CD8-positive, alpha-beta memory T cell (primary cell): ENCODE measurements around the gene PPHLN1. TPM values are rescaled to one million over a fixed set of nuclear protein-coding genes. Genes with fewer than 3 reads are reported as not detected.

Experiments
- CTCF ChIA-PET: fragments of 350-600 bp; sonication (Branson Sonifier 250); formaldehyde crosslinking; loops from one replicate; lab custom pipeline; 2021; ENCODE audit warnings: antibody characterized with exemption; lab: Charles Lee
- POLR2A ChIA-PET: fragments of 350-600 bp; sonication (Branson Sonifier 250); formaldehyde crosslinking; loops from one replicate; lab custom pipeline; 2021; ENCODE audit warnings: antibody characterized with exemption; lab: Charles Lee
- DNase-seq, 5 donors: peaks; one replicate each; pipeline versions ENCODE4 v3.0.0 to v3.0.0-alpha.2; 2020 to 2022; ENCODE audit warnings: mixed read lengths in 1 of 5
- H3K27ac ChIP-seq: one replicate; pipeline ENCODE4 v1.7.0; 2013; ENCODE audit warnings: low read depth, mild to moderate bottlenecking, low read length, moderate library complexity
- H3K27me3 ChIP-seq: 2 replicates; pipeline ENCODE4 v1.7.0; 2013; ENCODE audit warnings: low read length, mild to moderate bottlenecking; ENCODE audit not compliant: insufficient read depth, poor library complexity, severe bottlenecking
- H3K36me3 ChIP-seq: 2 replicates; pipeline ENCODE4 v1.7.0; 2013; ENCODE audit warnings: mild to moderate bottlenecking, low read length, moderate library complexity; ENCODE audit not compliant: insufficient read depth
- H3K4me1 ChIP-seq: 2 replicates; pipeline ENCODE4 v1.7.0; 2013; ENCODE audit warnings: mild to moderate bottlenecking, low read length, moderate library complexity; ENCODE audit not compliant: insufficient read depth
- H3K4me3 ChIP-seq: 2 replicates; pipeline ENCODE4 v1.7.0; 2013; ENCODE audit warnings: mild to moderate bottlenecking, low read length
- H3K9me3 ChIP-seq: 2 replicates; pipeline ENCODE4 v1.7.0; 2013; ENCODE audit warnings: mild to moderate bottlenecking, low read length
- H3K27ac Mint-ChIP-seq, 8 donors: one replicate each; pipeline ENCODE4 v1.8.0; 2020 to 2021; ENCODE audit warnings: mixed read lengths in 8 of 8, mild to moderate bottlenecking in 6 of 8, inconsistent platforms in 3 of 8, moderate library complexity in 3 of 8
- H3K27me3 Mint-ChIP-seq, 2 donors: one replicate each; pipeline ENCODE4 v1.8.0; 2020 to 2021; ENCODE audit warnings: mixed read lengths in 2 of 2, mild to moderate bottlenecking in 1 of 2, moderate library complexity in 1 of 2
- H3K36me3 Mint-ChIP-seq, 3 donors: one replicate each; pipeline ENCODE4 v1.8.0; 2020 to 2021; ENCODE audit warnings: mixed read lengths in 3 of 3, inconsistent platforms in 1 of 3, mild to moderate bottlenecking in 1 of 3
- H3K4me1 Mint-ChIP-seq, 3 donors: one replicate each; pipeline ENCODE4 v1.8.0; 2020 to 2021; ENCODE audit warnings: mixed read lengths in 3 of 3, inconsistent platforms in 1 of 3, mild to moderate bottlenecking in 1 of 3
- H3K4me3 Mint-ChIP-seq, 7 donors: one replicate each; pipeline ENCODE4 v1.8.0; 2020 to 2021; ENCODE audit warnings: mixed read lengths in 7 of 7, mild to moderate bottlenecking in 6 of 7, moderate library complexity in 4 of 7, inconsistent platforms in 2 of 7
- H3K9me3 Mint-ChIP-seq, 5 donors: one replicate each; pipeline ENCODE4 v1.8.0; 2020 to 2022; ENCODE audit warnings: mixed read lengths in 5 of 5, mild to moderate bottlenecking in 3 of 5, moderate library complexity in 2 of 5, inconsistent platforms in 1 of 5
- polyA plus RNA-seq: library from polyadenylated mRNA; unstranded; fragments of 300-500 nt; fragmentation: Illumina TruSeq; gene quantifications from one replicate; pipeline ENCODE4 v1.2.3, GENCODE V29; 2021
- total RNA-seq, 2 experiments: library from RNA; stranded (reverse); gene quantifications; one replicate each; pipeline ENCODE4 v1.2.3, GENCODE V29; 2021

PPHLN1 gene, protein sequence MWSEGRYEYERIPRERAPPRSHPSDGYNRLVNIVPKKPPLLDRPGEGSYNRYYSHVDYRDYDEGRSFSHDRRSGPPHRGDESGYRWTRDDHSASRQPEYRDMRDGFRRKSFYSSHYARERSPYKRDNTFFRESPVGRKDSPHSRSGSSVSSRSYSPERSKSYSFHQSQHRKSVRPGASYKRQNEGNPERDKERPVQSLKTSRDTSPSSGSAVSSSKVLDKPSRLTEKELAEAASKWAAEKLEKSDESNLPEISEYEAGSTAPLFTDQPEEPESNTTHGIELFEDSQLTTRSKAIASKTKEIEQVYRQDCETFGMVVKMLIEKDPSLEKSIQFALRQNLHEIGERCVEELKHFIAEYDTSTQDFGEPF
- total RNA-seq (10 to 100 TPM; 75.8 to 76.3 TPM), polyA plus RNA-seq (151 TPM)

DNA sequence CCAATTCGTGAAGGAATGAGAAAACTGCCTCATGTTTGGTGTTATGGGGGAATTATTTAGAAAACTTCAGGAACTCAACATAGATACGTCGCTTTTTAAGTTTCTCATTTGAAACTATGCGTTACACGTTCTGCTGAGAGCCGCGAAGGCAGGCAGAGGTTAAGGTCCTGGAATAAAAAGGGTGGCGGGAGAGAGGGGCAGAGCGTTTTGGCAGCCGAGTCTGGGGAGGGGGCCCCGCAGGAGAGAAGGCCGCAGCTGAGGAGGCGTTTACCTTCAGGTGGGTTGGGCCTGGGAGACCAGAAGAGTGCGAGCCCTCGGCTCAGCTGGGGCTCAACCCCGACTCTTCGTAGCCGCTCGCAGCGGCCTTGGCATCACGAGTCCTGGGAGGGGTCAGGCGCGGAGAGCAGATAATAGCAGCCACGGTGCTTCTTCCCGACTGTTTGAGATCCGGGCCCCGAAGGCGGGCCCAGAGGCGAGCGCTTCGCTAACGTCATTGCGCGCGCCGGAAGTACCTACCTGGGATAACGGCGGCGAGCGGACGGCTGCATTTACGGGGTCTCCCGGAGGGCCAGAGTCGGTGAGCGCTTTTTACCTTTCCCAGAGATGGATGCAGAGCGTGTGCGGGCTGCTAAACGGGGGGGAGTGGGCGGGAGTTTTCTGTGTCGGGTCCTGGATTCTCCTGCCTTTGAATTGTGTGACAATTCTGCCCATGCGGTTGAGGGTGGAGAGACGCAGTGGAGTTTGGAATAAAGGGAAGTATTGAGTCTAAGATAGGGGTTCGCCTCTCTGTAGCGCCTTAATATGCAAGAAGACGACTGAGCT is at the start of gene PPHLN1, which contains the start of gene ZCRB1:
PPHLN1 (plus strand) TSS at position 515 of the 822 bp plus-strand sequence. CDS start 9,736 bp downstream, outside the sequence.
ZCRB1 (minus strand) TSS at position 442 of the 822 bp plus-strand sequence. CDS start 1,992 bp downstream, outside the sequence.
- Histone ChIP-seq H3K4me3 (peak within 1 kb of the TSS; percentile 92), H3K36me3 (no peaks in the 10 kb centered on the region), H3K9me3 (no peaks in the 10 kb centered on the region), H3K4me1 (peaks cover 46% of the 10 kb centered on the region), H3K27me3 (no peaks in the 10 kb centered on the region), H3K27ac (peak within 1 kb of the TSS; percentile 88)
- ChIA-PET CTCF (no interaction called here), POLR2A (interaction anchor here (0.8 to 1.1 kb wide), 2 partner anchors 87 to 172 kb away, joined by 3 to 4 read pairs; no protein-coding TSS in a partner anchor)
- H3K36me3 Mint-ChIP-seq = peaks cover 3 to 52% (median 6%) of the 10 kb centered on the region in 3 donors
- no peaks in the 10 kb centered on the region for H3K9me3 Mint-ChIP-seq
- H3K4me1 Mint-ChIP-seq = peaks cover 50 to 59% (median 52%) of the 10 kb centered on the region in 3 donors
- H3K27ac Mint-ChIP-seq = peak within 1 kb of the TSS; percentile 95 to 99 (median 98)
- H3K4me3 Mint-ChIP-seq = peak within 1 kb of the TSS; percentile 93 to 100 (median 98)
- peak; percentile 75 to 86 (median 77) for DNase-seq
- no peaks in the 10 kb centered on the region for H3K27me3 Mint-ChIP-seq

DNA sequence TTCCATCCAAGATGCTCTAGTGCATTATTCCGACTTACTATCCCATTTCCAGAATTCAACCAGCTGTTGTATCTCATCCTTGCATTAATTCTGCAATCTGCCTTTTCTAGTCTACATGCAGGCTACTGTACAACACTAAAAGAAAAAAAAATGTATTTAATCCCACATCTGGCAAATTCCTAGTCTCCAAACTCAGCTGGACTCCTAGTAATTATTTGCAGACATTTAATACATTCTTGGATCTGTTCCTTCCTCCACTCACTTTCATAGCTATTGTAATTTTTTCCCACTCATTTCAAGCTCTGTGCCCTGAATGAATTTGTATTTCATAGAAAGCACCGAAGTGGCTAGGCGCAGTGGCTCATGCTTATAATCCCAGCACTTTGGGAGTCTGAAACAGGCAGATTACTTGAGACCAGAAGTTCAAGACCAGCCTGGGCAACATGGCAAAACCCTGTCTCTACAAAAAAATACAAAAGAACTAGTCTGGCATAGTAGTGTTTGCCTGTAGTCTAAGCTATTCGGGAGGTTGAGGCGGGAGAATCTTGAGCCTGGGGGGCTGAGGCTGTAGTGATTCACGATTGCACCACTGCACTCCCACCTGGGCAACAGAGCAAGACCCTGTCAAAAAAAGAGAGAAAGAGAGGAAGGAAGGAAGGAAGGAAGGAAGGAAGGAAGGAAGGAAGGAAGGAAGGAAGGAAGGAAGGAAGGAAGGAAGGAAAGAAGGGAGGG is 48.4 kb upstream of the PPHLN1 start:
- Mint-ChIP-seq H3K27ac (no peak overlapping the region), H3K9me3 (peaks cover 0 to 1% (median 0%) of the 10 kb centered on the region in 5 donors), H3K27me3 (peaks cover 0 to 10% of the 10 kb centered on the region in 2 donors), H3K36me3 (no peaks in the 10 kb centered on the region), H3K4me1 (no peaks in the 10 kb centered on the region), H3K4me3 (no peak overlapping the region)
- Histone ChIP-seq H3K36me3 (no peaks in the 10 kb centered on the region), H3K27ac (no peak overlapping the region), H3K9me3 (no peaks in the 10 kb centered on the region), H3K27me3 (no peaks in the 10 kb centered on the region), H3K4me1 (no peaks in the 10 kb centered on the region), H3K4me3 (no peak overlapping the region)
- ChIA-PET CTCF (no interaction called here), POLR2A (no interaction called here)
- DNase-seq = no peak

DNA sequence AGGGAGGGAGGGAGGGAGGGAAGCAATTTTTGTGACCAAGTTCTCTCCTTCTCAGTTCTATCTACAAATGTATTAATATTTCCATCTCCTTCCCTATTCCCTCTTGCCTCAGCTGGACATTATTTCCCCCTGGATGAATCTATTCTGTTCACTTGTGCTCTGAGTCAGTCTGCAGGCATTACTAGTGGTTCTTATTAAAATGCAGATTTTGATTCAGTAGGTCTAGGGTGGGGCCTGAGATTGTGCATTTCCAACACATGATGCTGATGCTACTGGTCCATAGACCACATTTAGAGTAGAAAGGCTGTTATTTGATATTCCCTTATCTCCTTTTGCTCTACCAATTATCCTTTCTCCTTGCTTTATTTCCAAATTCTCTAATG is 47.8 kb upstream of the PPHLN1 start:
- H3K27ac ChIP-seq = no peak overlapping the region
- no peak overlapping the region for H3K4me3 Mint-ChIP-seq
- H3K27me3 Mint-ChIP-seq = peaks cover 0 to 10% of the 10 kb centered on the region in 2 donors
- ChIA-PET POLR2A (no interaction called here), CTCF (no interaction called here)
- no peaks in the 10 kb centered on the region for H3K27me3 ChIP-seq
- H3K36me3 ChIP-seq = no peaks in the 10 kb centered on the region
- no peaks in the 10 kb centered on the region for H3K4me1 Mint-ChIP-seq
- H3K9me3 Mint-ChIP-seq = no peaks in the 10 kb centered on the region
- no peaks in the 10 kb centered on the region for H3K9me3 ChIP-seq
- H3K36me3 Mint-ChIP-seq = no peaks in the 10 kb centered on the region
- no peaks in the 10 kb centered on the region for H3K4me1 ChIP-seq
- H3K27ac Mint-ChIP-seq = no peak overlapping the region
- no peak for DNase-seq
- no peak overlapping the region for H3K4me3 ChIP-seq

DNA sequence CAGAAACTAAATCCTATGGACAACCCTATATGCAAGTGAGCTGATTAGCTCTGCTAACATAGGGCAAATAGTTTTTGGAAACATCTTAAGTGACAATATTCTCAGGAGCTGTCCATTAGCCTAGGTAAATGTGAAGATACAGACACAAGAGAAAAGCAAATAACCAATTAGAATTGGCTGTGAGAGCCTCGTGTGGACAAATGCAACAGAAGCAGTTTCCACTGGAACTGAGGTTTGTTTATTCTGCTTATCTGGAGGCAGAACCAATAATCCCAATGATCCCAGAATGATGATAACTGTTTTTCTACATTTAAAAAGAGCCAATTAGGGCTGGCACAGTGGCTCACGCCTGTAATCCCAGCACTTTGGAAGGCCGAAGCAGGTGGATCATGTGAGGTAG is 44.7 kb upstream of the PPHLN1 start:
- Histone ChIP-seq H3K9me3 (no peaks in the 10 kb centered on the region), H3K4me1 (no peaks in the 10 kb centered on the region), H3K4me3 (no peak overlapping the region), H3K36me3 (no peaks in the 10 kb centered on the region), H3K27ac (no peak overlapping the region), H3K27me3 (no peaks in the 10 kb centered on the region)
- no peaks in the 10 kb centered on the region for H3K36me3 Mint-ChIP-seq
- DNase-seq = no peak
- no peaks in the 10 kb centered on the region for H3K9me3 Mint-ChIP-seq
- POLR2A ChIA-PET = no interaction called here
- CTCF ChIA-PET = no interaction called here
- H3K27me3 Mint-ChIP-seq = peaks cover 0 to 9% of the 10 kb centered on the region in 2 donors
- H3K4me3 Mint-ChIP-seq = no peak overlapping the region
- H3K27ac Mint-ChIP-seq = no peak overlapping the region
- peaks cover 0 to 6% (median 2%) of the 10 kb centered on the region in 3 donors for H3K4me1 Mint-ChIP-seq

DNA sequence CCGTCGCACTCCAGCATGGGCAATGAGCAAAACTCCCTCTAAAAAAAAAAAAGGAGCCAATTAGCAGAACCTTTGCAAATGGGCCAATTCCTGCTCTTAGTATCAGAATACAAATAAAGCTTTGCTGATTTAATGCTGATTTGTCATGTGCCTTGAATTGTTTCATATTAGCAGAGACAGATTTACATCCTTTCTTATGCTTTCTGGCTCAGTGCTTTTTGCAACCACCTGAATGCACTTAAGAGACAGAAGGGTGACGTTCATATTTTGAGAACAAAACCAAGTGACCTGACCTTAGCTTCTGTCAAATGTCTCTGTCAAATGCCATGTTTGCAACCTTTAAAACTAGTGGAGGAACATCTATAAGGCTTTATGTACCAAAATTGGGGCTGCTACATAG is 44.1 kb upstream of the PPHLN1 start:
- peaks cover 0 to 6% (median 2%) of the 10 kb centered on the region in 3 donors for H3K4me1 Mint-ChIP-seq
- no peaks in the 10 kb centered on the region for H3K9me3 Mint-ChIP-seq
- no peak overlapping the region for H3K4me3 Mint-ChIP-seq
- H3K4me3 ChIP-seq = no peak overlapping the region
- POLR2A ChIA-PET = no interaction called here
- H3K36me3 ChIP-seq = no peaks in the 10 kb centered on the region
- no peak overlapping the region for H3K27ac Mint-ChIP-seq
- peaks cover 0 to 8% of the 10 kb centered on the region in 2 donors for H3K27me3 Mint-ChIP-seq
- H3K27me3 ChIP-seq = no peaks in the 10 kb centered on the region
- H3K27ac ChIP-seq = no peak overlapping the region
- no peaks in the 10 kb centered on the region for H3K36me3 Mint-ChIP-seq
- H3K9me3 ChIP-seq = no peaks in the 10 kb centered on the region
- no peak for DNase-seq
- CTCF ChIA-PET = interaction anchor here (1.4 kb wide), 1 partner anchor 101 kb away, joined by 3 read pairs; no protein-coding TSS in a partner anchor
- H3K4me1 ChIP-seq = no peaks in the 10 kb centered on the region

DNA sequence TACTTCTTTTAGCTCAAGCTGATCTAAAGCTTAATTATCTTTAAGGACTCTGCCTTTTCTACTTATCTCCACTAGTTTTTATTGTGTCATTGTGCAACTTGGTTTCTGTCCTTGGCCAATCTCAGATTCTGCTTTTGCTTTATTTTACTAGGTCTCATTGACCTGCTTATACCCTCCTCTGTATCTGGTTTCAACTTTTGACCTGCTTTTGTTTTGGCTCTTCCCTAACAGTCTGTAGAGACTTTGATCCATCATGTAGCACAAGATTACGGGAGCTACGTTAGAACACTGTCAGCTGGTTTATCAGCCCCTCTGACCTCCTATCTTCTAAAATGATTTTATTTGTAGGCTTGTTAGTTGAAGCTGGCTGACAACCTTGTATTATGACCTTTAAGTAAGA is 43.7 kb upstream of the PPHLN1 start:
- no peak for DNase-seq
- H3K4me3 ChIP-seq = no peak overlapping the region
- H3K27me3 ChIP-seq = no peaks in the 10 kb centered on the region
- ChIA-PET POLR2A (no interaction called here), CTCF (interaction anchor here (0.8 to 1.4 kb wide), 2 partner anchors 9 to 101 kb away, joined by 3 read pairs; no protein-coding TSS in a partner anchor)
- no peaks in the 10 kb centered on the region for H3K9me3 ChIP-seq
- no peaks in the 10 kb centered on the region for H3K36me3 ChIP-seq
- Mint-ChIP-seq H3K27ac (no peak overlapping the region), H3K9me3 (no peaks in the 10 kb centered on the region), H3K4me1 (peaks cover 0 to 6% (median 2%) of the 10 kb centered on the region in 3 donors), H3K4me3 (no peak overlapping the region), H3K36me3 (no peaks in the 10 kb centered on the region), H3K27me3 (peaks cover 0 to 9% of the 10 kb centered on the region in 2 donors)
- H3K4me1 ChIP-seq = no peaks in the 10 kb centered on the region
- H3K27ac ChIP-seq = no peak overlapping the region

DNA sequence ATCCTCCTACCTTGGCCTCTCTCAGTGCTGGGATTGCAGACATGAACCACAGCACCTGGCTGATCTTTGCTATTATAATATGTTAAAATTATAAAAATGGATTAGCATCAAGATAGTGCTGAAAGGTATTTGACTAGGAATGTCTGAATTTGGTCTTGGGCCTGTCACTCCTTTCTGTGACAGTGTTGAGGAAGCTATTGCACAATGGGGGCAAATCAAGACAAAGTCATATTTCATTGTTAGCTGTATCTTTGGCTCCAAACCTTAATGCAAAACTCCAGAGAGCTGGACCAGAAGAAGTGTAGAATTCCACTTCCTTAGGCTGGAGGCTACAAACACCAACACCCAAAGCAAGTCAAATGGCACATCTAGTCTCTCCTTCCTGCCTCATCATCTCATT is 42.2 kb upstream of the PPHLN1 start:
- no peaks in the 10 kb centered on the region for H3K27me3 ChIP-seq
- POLR2A ChIA-PET = no interaction called here
- H3K4me1 Mint-ChIP-seq = peaks cover 0 to 6% (median 2%) of the 10 kb centered on the region in 3 donors

More for the DNA sequence above, 42.2 kb upstream of the PPHLN1 start:
- DNase-seq = no peak
- peaks cover 2 to 18% of the 10 kb centered on the region in 2 donors for H3K27me3 Mint-ChIP-seq
- no peak overlapping the region for H3K27ac Mint-ChIP-seq
- H3K9me3 Mint-ChIP-seq = no peaks in the 10 kb centered on the region
- H3K9me3 ChIP-seq = no peaks in the 10 kb centered on the region
- no peaks in the 10 kb centered on the region for H3K36me3 Mint-ChIP-seq
- no peak overlapping the region for H3K4me3 ChIP-seq
- no peaks in the 10 kb centered on the region for H3K36me3 ChIP-seq
- CTCF ChIA-PET = no interaction called here
- H3K4me1 ChIP-seq = no peaks in the 10 kb centered on the region
- no peak overlapping the region for H3K27ac ChIP-seq
- no peak overlapping the region for H3K4me3 Mint-ChIP-seq
